Testis (tissue), 2 donors: ENCODE measurements around the gene SETD1B.

ENCODE experiments used
- POLR2A ChIP-seq: fragments of 450-650 bp; IDR thresholded peaks from one replicate; pipeline ENCODE4 v1.6.1; 2017; ENCODE audit warnings: antibody characterized with exemption, mild to moderate bottlenecking, moderate library complexity
- TF ChIP-seq, protein P1 (sequence below), 3 experiments: fragments of 450-650 bp in 2 of 3; fragments of 200-600 bp in 1 of 3; sonication (generic) in 1 of 3; IDR thresholded peaks; one replicate each; pipeline ENCODE4 v1.5.1; 2016 to 2019; ENCODE audit warnings: antibody characterized with exemption in 3 of 3, mild to moderate bottlenecking in 2 of 3, moderate library complexity in 1 of 3

DNA sequence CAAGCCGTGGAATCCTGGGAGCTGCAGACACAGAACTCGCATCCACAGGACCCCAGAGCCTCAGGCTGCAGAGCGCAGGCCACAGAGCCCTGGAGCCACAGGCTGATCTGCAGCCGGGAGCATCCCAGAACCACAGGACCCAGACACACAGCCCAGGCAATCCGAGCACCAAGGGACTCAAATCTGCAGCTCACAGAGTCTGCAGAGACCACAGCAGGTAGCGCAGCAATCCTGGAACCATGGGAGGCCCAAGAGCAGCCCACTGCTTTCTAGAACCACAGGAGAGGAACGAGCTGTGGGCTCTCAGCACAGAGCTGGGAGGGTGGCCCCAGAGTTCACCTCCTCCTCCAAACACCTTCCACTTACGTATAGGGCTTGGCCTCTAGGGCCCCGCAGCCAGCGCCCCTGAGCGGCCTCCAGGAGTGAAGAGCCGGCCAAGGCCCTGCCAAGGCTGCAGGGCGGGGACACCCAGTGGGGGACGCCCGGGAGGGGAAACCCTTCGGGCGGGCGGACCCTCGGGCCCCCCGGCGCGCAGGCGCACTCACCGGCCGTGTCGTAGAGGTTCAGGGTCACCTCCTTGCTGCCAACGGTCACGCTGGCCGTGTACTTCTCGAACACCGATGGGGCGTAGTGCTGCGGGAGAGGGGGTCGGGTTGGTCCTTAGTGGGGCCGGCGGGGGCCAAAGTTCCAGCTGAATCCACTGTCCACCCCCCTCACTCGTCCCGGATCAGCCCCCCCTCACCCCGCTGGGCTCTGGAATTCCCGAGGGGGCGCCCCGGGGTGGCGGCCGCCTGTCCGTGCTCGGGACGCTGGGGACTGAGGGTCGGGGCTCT, 11.0 kb upstream of the SETD1B start:
- TF ChIP-seq, protein P1, sequence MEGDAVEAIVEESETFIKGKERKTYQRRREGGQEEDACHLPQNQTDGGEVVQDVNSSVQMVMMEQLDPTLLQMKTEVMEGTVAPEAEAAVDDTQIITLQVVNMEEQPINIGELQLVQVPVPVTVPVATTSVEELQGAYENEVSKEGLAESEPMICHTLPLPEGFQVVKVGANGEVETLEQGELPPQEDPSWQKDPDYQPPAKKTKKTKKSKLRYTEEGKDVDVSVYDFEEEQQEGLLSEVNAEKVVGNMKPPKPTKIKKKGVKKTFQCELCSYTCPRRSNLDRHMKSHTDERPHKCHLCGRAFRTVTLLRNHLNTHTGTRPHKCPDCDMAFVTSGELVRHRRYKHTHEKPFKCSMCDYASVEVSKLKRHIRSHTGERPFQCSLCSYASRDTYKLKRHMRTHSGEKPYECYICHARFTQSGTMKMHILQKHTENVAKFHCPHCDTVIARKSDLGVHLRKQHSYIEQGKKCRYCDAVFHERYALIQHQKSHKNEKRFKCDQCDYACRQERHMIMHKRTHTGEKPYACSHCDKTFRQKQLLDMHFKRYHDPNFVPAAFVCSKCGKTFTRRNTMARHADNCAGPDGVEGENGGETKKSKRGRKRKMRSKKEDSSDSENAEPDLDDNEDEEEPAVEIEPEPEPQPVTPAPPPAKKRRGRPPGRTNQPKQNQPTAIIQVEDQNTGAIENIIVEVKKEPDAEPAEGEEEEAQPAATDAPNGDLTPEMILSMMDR (IDR thresholded peaks at IDR 0.05) = no peak
- TF ChIP-seq POLR2A = no peak
